ENCODE data around the gene TMEM244. TPM values are rescaled to one million over a fixed set of nuclear protein-coding genes. Genes with fewer than 3 reads are reported as not detected.

The TMEM244 gene
- total and polyA plus RNA-seq, 9 of the 15 experiments (the other 6 are each of a cell fraction or from before 2014, with no cell fraction given): not detected

- TF ChIP-seq, protein P1, sequence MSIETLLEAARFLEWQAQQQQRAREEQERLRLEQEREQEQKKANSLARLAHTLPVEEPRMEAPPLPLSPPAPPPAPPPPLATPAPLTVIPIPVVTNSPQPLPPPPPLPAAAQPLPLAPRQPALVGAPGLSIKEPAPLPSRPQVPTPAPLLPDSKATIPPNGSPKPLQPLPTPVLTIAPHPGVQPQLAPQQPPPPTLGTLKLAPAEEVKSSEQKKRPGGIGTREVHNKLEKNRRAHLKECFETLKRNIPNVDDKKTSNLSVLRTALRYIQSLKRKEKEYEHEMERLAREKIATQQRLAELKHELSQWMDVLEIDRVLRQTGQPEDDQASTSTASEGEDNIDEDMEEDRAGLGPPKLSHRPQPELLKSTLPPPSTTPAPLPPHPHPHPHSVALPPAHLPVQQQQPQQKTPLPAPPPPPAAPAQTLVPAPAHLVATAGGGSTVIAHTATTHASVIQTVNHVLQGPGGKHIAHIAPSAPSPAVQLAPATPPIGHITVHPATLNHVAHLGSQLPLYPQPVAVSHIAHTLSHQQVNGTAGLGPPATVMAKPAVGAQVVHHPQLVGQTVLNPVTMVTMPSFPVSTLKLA (conservative IDR thresholded peaks at IDR 0.05): peak in 1 of 2 experiments; percentile 38; a peak in 1 of 4 replicates
- TF ChIP-seq, protein P2, sequence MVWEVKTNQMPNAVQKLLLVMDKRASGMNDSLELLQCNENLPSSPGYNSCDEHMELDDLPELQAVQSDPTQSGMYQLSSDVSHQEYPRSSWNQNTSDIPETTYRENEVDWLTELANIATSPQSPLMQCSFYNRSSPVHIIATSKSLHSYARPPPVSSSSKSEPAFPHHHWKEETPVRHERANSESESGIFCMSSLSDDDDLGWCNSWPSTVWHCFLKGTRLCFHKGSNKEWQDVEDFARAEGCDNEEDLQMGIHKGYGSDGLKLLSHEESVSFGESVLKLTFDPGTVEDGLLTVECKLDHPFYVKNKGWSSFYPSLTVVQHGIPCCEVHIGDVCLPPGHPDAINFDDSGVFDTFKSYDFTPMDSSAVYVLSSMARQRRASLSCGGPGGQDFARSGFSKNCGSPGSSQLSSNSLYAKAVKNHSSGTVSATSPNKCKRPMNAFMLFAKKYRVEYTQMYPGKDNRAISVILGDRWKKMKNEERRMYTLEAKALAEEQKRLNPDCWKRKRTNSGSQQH (CRISPR knock-in tag; IDR thresholded peaks at IDR 0.05): no peak
- no peak for TF ChIP-seq HDAC8 (tag; IDR thresholded peaks at IDR 0.05)
- TF ChIP-seq ZNF324 (CRISPR knock-in tag; IDR thresholded peaks at IDR 0.05): no peak
- TF ChIP-seq POLR2B (IDR thresholded peaks at IDR 0.05; ENCODE audit: low read depth, partially characterized antibody): no peak
- no peak for TF ChIP-seq XRCC4 (IDR thresholded peaks at IDR 0.05; ENCODE audit: extremely low read depth, insufficient read depth, insufficient read length)
- TF ChIP-seq MTA2 (IDR thresholded peaks at IDR 0.05; ENCODE audit: low read depth): peak; percentile 88
- TF ChIP-seq HLTF (IDR thresholded peaks at IDR 0.05): peak; percentile 49; the same call in 1 of the 2 replicates
- TF ChIP-seq, protein P3, sequence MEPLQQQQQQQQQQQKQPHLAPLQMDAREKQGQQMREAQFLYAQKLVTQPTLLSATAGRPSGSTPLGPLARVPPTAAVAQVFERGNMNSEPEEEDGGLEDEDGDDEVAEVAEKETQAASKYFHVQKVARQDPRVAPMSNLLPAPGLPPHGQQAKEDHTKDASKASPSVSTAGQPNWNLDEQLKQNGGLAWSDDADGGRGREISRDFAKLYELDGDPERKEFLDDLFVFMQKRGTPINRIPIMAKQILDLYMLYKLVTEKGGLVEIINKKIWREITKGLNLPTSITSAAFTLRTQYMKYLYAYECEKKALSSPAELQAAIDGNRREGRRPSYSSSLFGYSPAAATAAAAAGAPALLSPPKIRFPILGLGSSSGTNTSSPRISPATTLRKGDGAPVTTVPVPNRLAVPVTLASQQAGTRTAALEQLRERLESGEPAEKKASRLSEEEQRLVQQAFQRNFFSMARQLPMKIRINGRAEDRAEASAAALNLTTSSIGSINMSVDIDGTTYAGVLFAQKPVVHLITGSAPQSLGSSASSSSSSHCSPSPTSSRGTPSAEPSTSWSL (CRISPR knock-in tag; IDR thresholded peaks at IDR 0.05; ENCODE audit: borderline replicate concordance): no peak
- TF ChIP-seq ZC3H4 (CRISPR knock-in tag; IDR thresholded peaks at IDR 0.05; ENCODE audit: borderline replicate concordance): no peak
- TF ChIP-seq OTX1 (CRISPR knock-in tag; IDR thresholded peaks at IDR 0.05): no peak
- peak; percentile 80 for TF ChIP-seq GATAD2B (IDR thresholded peaks at IDR 0.05; ENCODE audit: borderline replicate concordance)
- TF ChIP-seq ZNF384 (IDR thresholded peaks at IDR 0.05; ENCODE audit: low read depth, low read length): no peak
- no peak for TF ChIP-seq ELF2 (CRISPR knock-in tag; IDR thresholded peaks at IDR 0.05)
- TF ChIP-seq CCNT2 (IDR thresholded peaks at IDR 0.05; ENCODE audit: borderline replicate concordance, extremely low read depth, insufficient read length, low read depth, low read length): peak; percentile 82
- TF ChIP-seq KDM4B (IDR thresholded peaks at IDR 0.05; ENCODE audit: borderline replicate concordance in 2 of 2, low read depth in 1 of 2): no peak
- no peak for TF ChIP-seq C11orf30 (IDR thresholded peaks at IDR 0.05; ENCODE audit: low read depth)
- TF ChIP-seq, protein P4, sequence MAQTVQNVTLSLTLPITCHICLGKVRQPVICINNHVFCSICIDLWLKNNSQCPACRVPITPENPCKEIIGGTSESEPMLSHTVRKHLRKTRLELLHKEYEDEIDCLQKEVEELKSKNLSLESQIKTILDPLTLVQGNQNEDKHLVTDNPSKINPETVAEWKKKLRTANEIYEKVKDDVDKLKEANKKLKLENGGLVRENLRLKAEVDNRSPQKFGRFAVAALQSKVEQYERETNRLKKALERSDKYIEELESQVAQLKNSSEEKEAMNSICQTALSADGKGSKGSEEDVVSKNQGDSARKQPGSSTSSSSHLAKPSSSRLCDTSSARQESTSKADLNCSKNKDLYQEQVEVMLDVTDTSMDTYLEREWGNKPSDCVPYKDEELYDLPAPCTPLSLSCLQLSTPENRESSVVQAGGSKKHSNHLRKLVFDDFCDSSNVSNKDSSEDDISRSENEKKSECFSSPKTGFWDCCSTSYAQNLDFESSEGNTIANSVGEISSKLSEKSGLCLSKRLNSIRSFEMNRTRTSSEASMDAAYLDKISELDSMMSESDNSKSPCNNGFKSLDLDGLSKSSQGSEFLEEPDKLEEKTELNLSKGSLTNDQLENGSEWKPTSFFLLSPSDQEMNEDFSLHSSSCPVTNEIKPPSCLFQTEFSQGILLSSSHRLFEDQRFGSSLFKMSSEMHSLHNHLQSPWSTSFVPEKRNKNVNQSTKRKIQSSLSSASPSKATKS (CRISPR knock-in tag; IDR thresholded peaks at IDR 0.05): no peak
- TF ChIP-seq GMEB1 (CRISPR knock-in tag; IDR thresholded peaks at IDR 0.05): no peak
Measured at GRCh38 chr6:129852257-129852858, 8.8 kb downstream of the TMEM244 start (continued).

Data from K562 (cell line).